Activated CD4-positive, alpha-beta memory T cell treated with anti-CD3 and anti-CD28 coated beads for 36 hours (primary cell): ENCODE measurements around the gene NCKAP5L. TPM values are rescaled to one million over a fixed set of nuclear protein-coding genes. Genes with fewer than 3 reads are reported as not detected.

ENCODE experiments used
- CTCF ChIA-PET: fragments of 350-600 bp; sonication (Branson Sonifier 250); formaldehyde crosslinking; loops from one replicate; lab custom pipeline; 2021; ENCODE audit warnings: antibody characterized with exemption, inconsistent platforms; lab: Charles Lee
- POLR2A ChIA-PET: fragments of 350-600 bp; sonication (Branson Sonifier 250); formaldehyde crosslinking; loops from one replicate; lab custom pipeline; 2021; ENCODE audit warnings: antibody characterized with exemption; lab: Charles Lee
- DNase-seq: peaks from one replicate; pipeline ENCODE4 v3.0.0-alpha.2; 2020
- H3K27ac Mint-ChIP-seq: one replicate; pipeline ENCODE4 v1.8.0; 2021; ENCODE audit warnings: mixed read lengths
- H3K27me3 Mint-ChIP-seq: one replicate; pipeline ENCODE4 v1.8.0; 2021; ENCODE audit warnings: mixed read lengths
- H3K36me3 Mint-ChIP-seq: one replicate; pipeline ENCODE4 v1.8.0; 2021; ENCODE audit warnings: mixed read lengths
- H3K4me1 Mint-ChIP-seq: one replicate; pipeline ENCODE4 v1.8.0; 2021; ENCODE audit warnings: low read depth, mixed read lengths
- H3K4me3 Mint-ChIP-seq: one replicate; pipeline ENCODE4 v1.8.0; 2021; ENCODE audit warnings: mild to moderate bottlenecking, mixed read lengths
- H3K9me3 Mint-ChIP-seq: one replicate; pipeline ENCODE4 v1.8.0; 2021; ENCODE audit warnings: mixed read lengths
- intact Hi-C: fragments of 100-400 bp; cut with micrococcal nuclease; formaldehyde crosslinking; loops from one replicate; pipeline ENCODE4 v1.15.1; 2023
- total RNA-seq, 2 experiments: library from RNA; stranded (reverse); gene quantifications; one replicate each; pipeline ENCODE4 v1.2.3, GENCODE V29; 2021

Gene NCKAP5L
- total RNA-seq, 2 experiments from 2014 or later, result 2.9 to 3.0 TPM

DNA sequence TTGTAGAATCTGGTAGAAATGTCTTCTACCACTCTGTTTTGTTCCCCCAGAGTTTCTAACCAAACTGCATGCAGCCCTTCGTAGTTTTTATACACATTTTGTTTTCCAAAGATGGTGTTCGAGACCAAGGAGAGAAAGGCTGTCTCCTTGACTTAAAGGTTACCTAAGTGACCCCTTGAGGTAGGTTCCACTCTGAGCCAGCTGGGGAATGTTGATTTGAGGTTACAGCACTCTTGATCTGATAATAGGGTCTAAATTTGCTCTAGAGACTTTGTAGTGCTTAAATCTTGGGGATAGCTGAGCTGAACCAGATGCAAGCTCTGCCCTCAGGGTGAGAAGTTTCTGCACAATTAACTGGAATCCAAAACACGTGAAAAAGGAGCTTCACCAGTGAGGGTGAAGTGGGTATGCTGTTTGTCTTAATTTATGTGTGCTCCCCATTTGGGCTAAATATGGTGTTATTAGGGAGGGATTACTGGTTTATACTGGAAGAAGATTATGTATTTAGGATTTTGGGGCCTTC, 83.8 kb downstream of the NCKAP5L start:
- Mint-ChIP-seq H3K4me3 (peak overlapping the region; percentile 24), H3K4me1 (peaks cover 68% of the 10 kb centered on the region), H3K27ac (peak overlapping the region; percentile 73), H3K36me3 (peaks cover 40% of the 10 kb centered on the region), H3K27me3 (no peaks in the 10 kb centered on the region), H3K9me3 (no peaks in the 10 kb centered on the region)
- ChIA-PET CTCF (interaction anchor here (0.9 to 8.5 kb wide), 3 partner anchors 19 to 201 kb away, joined by 4 to 74 read pairs (median 5); no protein-coding TSS in a partner anchor), POLR2A (interaction anchor here (1.9 kb wide), 1 partner anchor 18 kb away, joined by 6 read pairs; no protein-coding TSS in a partner anchor)
- no peak for DNase-seq
- intact Hi-C loops, result loop anchor here (5.0 to 10.0 kb wide), 2 partner anchors 72 to 480 kb away; partner anchors contain the start of gene TUBA1C

DNA sequence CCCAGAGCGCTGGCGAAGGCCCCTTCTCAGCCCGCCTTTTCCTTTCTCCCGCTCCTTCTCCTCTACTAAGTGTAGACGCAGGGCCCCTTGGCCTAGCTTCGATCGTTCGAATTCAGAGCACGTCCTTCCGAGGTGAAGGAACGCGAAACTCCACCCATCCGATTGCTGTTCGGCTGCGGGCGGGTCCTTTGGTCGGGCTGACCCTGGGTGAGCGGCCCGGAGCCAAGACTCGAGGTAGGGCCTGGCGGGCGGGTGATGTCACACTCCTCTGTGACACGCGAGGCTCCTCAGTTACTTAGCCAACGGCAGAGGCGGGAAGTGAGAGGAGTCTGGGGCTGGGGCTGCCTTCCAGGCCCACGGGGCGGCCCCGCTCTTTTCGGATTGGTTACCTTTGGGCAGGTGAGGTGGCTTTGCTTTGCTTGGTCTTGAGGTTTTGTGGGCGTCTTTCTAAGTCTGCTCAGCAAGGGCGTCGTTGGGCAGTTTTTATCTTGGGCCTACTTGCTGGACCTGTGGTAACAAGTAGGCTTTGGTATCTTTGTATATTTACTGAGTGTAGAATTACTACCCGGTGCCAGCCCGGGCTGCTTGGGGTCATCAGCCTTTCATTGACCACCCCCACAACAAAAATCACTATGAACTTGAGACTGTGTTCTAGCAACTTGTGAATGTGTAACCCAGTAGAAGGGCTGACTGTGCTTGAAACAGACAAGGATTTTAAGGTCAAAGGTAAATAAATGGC, 86.2 kb downstream of the NCKAP5L start:
- Mint-ChIP-seq H3K4me1 (peaks cover 47% of the 10 kb centered on the region), H3K9me3 (no peaks in the 10 kb centered on the region), H3K27ac (peak overlapping the region; percentile 100), H3K27me3 (no peaks in the 10 kb centered on the region), H3K4me3 (peak overlapping the region; percentile 99), H3K36me3 (peaks cover 38% of the 10 kb centered on the region)
- ChIA-PET POLR2A (interaction anchor here (0.6 to 1.8 kb wide), 25 partner anchors 8 to 685 kb away, joined by 3 to 33 read pairs (median 4); partner anchors contain the start of genes BCDIN3D, COX14, FMNL3 and NCKAP5L), CTCF (interaction anchor here (0.6 to 8.5 kb wide), 60 partner anchors 8 to 384 kb away, joined by 3 to 136 read pairs (median 4); partner anchors contain the start of genes BCDIN3D, FMNL3 and NCKAP5L)
- peak; percentile 94 for DNase-seq
- intact Hi-C loops, result loop anchor here (1.0 to 10.0 kb wide), 9 partner anchors 8 to 477 kb away; partner anchors contain the start of genes BCDIN3D, FMNL3, MCRS1 and NCKAP5L

Other genes with a start within 250 kb of the NCKAP5L start
- not detected for gene FAM186B, start 222.8 kb downstream of the NCKAP5L start, total RNA-seq
- 1 to 10 TPM; 6.2 to 8.9 TPM for gene PRPF40B, start 204.9 kb downstream of the NCKAP5L start, total RNA-seq
- gene FMNL3, start 121.0 kb downstream of the NCKAP5L start, total RNA-seq, result 10 to 100 TPM; 31.2 to 31.9 TPM
- gene TMBIM6, start 86.9 kb downstream of the NCKAP5L start, total RNA-seq, result 100 to 1,000 TPM; 481 to 486 TPM
- 1 to 10 TPM; 5.8 to 6.1 TPM for gene BCDIN3D, start 14.7 kb upstream of the NCKAP5L start, total RNA-seq
- gene FAIM2, start 75.5 kb upstream of the NCKAP5L start, total RNA-seq, result 1 to 10 TPM; 1.7 to 2.1 TPM
- gene AQP2, start 122.3 kb upstream of the NCKAP5L start, total RNA-seq, result not detected
- not detected for gene AQP5, start 133.5 kb upstream of the NCKAP5L start, total RNA-seq
- gene AQP6, start 144.5 kb upstream of the NCKAP5L start, total RNA-seq, result not detected
- 100 to 1,000 TPM; 145 to 152 TPM for gene RACGAP1, start 197.1 kb upstream of the NCKAP5L start, total RNA-seq
- gene ASIC1, start 229.2 kb upstream of the NCKAP5L start, total RNA-seq, result 1 to 10 TPM; 1.1 to 1.6 TPM